CD4-positive, CD25-positive, alpha-beta regulatory T cell (primary cell): Measurements from ENCODE around the gene NEK9. TPM values are rescaled to one million over a fixed set of nuclear protein-coding genes. Genes with fewer than 3 reads are reported as not detected.

Source experiments
- ATAC-seq, 2 donors: fragments of 150-1000 bp; cut with Tn5 transposase; one replicate each; pipeline ENCODE4 v1.10.0; 2021; ENCODE audit warnings: low read depth in 2 of 2, moderate number of reproducible peaks in 2 of 2, moderate library complexity in 1 of 2
- DNase-seq, 3 donors: peaks; one replicate each; pipeline versions ENCODE4 v3.0.0 to v3.0.0-alpha.2; 2012 to 2022; ENCODE audit warnings: mixed read lengths in 1 of 3
- H3K27ac ChIP-seq: one replicate; pipeline ENCODE4 v1.7.0; 2013; ENCODE audit warnings: mild to moderate bottlenecking, low read length; ENCODE audit not compliant: insufficient read depth, poor library complexity, severe bottlenecking
- H3K27me3 ChIP-seq: one replicate; pipeline ENCODE4 v1.7.0; 2013; ENCODE audit warnings: low read length; ENCODE audit not compliant: control insufficient read depth, insufficient read depth
- H3K36me3 ChIP-seq: one replicate; pipeline ENCODE4 v1.7.0; 2013; ENCODE audit warnings: mild to moderate bottlenecking, low read length, moderate library complexity; ENCODE audit not compliant: control insufficient read depth, insufficient read depth
- H3K4me1 ChIP-seq: 2 replicates; pipeline ENCODE4 v1.7.0; 2013; ENCODE audit warnings: mild to moderate bottlenecking, low read length; ENCODE audit not compliant: insufficient read depth, control insufficient read depth, poor library complexity, severe bottlenecking
- H3K4me3 ChIP-seq: one replicate; pipeline ENCODE4 v1.7.0; 2013; ENCODE audit warnings: low read depth, mild to moderate bottlenecking, low read length, moderate library complexity
- H3K9me3 ChIP-seq, 2 experiments: 1 replicate in 1 of 2; 2 replicates in 1 of 2; pipeline ENCODE4 v1.7.0; 2013; ENCODE audit warnings: low read length in 2 of 2, mild to moderate bottlenecking in 1 of 2, moderate library complexity in 1 of 2; ENCODE audit not compliant: control insufficient read depth in 2 of 2
- H3K27ac Mint-ChIP-seq, 3 donors: one replicate each; pipeline ENCODE4 v1.8.0; 2020 to 2022; ENCODE audit warnings: mild to moderate bottlenecking in 3 of 3, mixed read lengths in 3 of 3, moderate library complexity in 2 of 3
- H3K27me3 Mint-ChIP-seq: one replicate; pipeline ENCODE4 v1.8.0; 2022; ENCODE audit warnings: mild to moderate bottlenecking, mixed read lengths
- H3K36me3 Mint-ChIP-seq: one replicate; pipeline ENCODE4 v1.8.0; 2020; ENCODE audit warnings: mixed read lengths
- H3K4me1 Mint-ChIP-seq, 4 donors: one replicate each; pipeline ENCODE4 v1.8.0; 2020 to 2022; ENCODE audit warnings: mixed read lengths in 4 of 4, mild to moderate bottlenecking in 1 of 4
- H3K4me3 Mint-ChIP-seq, 4 donors: one replicate each; pipeline ENCODE4 v1.8.0; 2020 to 2022; ENCODE audit warnings: mild to moderate bottlenecking in 4 of 4, mixed read lengths in 4 of 4, moderate library complexity in 3 of 4
- H3K9me3 Mint-ChIP-seq, 7 donors: one replicate each; pipeline ENCODE4 v1.8.0; 2020 to 2022; ENCODE audit warnings: mixed read lengths in 7 of 7, mild to moderate bottlenecking in 3 of 7, moderate library complexity in 2 of 7
- polyA plus RNA-seq, 4 donors: library from polyadenylated mRNA; unstranded; fragments of 300-500 nt; fragmentation: Illumina TruSeq; gene quantifications; one replicate each; pipeline ENCODE4 v1.2.3, GENCODE V29; 2021
- total RNA-seq: library from RNA; stranded (reverse); gene quantifications from one replicate; pipeline ENCODE4 v1.2.3, GENCODE V29; 2022

The NEK9 gene
- total and polyA plus RNA-seq, 5 donors from 2014 or later, result 10.8 to 58.4 (median 12.6) TPM

DNA sequence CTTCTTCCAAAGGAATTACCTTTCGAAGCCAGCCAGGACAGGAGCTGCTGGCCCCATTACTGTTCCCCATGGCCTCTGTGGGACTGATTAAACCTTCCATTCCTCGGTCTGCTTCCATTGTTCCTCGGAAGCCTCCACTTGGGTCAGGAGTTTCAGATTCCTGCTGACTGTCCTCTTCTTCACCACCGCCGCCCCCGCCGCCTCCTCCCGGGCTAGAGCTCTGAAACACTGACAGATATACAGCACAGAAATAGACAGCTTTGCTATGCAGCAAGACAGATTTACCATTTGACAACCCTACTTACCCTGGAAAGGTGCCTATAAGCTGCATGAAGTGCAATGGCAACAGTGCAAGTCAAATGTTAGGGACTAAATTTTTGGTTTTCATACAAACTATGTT is 35.6 kb downstream of the NEK9 start:
- Histone ChIP-seq H3K36me3 (peaks cover 75% of the 10 kb centered on the region), H3K27ac (no peak overlapping the region), H3K9me3 (no peaks in the 10 kb centered on the region), H3K4me1 (no peaks in the 10 kb centered on the region), H3K27me3 (no peaks in the 10 kb centered on the region), H3K4me3 (no peak overlapping the region)
- no peaks in the 10 kb centered on the region for H3K9me3 Mint-ChIP-seq
- H3K4me3 Mint-ChIP-seq, result no peak overlapping the region
- H3K27ac Mint-ChIP-seq, result no peak overlapping the region
- H3K4me1 Mint-ChIP-seq, result no peaks in the 10 kb centered on the region
- DNase-seq, result no peak
- no peak for ATAC-seq
- H3K36me3 Mint-ChIP-seq, result peaks cover 38% of the 10 kb centered on the region
- H3K27me3 Mint-ChIP-seq, result no peaks in the 10 kb centered on the region

DNA sequence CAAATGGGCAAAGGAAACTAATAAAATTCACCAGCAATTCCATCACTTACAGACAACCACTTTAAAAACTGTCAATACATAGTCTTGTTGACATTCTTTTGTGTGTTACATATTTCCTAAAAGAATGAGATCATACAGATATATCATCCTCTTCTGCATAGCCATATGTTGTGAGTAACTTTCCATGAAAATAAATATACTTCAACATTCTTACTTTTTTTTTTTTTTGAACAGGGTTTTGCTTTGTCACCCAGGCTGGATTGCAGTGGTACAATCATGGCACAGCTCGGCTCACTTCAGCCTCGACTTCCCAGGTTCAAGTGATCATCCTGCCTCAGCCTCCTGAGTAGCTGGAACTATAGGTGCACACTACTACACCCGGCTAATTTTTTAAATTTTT is 36.5 kb downstream of the NEK9 start:
- H3K9me3 ChIP-seq, result no peaks in the 10 kb centered on the region
- H3K27ac Mint-ChIP-seq, result no peak overlapping the region
- DNase-seq, result no peak
- no peaks in the 10 kb centered on the region for H3K4me1 Mint-ChIP-seq
- no peak for ATAC-seq
- no peak overlapping the region for H3K27ac ChIP-seq
- H3K27me3 Mint-ChIP-seq, result no peaks in the 10 kb centered on the region
- peaks cover 75% of the 10 kb centered on the region for H3K36me3 ChIP-seq
- H3K4me3 Mint-ChIP-seq, result no peak overlapping the region
- H3K4me3 ChIP-seq, result no peak overlapping the region
- no peaks in the 10 kb centered on the region for H3K9me3 Mint-ChIP-seq
- no peaks in the 10 kb centered on the region for H3K27me3 ChIP-seq
- H3K36me3 Mint-ChIP-seq, result peaks cover 34% of the 10 kb centered on the region
- H3K4me1 ChIP-seq, result no peaks in the 10 kb centered on the region

DNA sequence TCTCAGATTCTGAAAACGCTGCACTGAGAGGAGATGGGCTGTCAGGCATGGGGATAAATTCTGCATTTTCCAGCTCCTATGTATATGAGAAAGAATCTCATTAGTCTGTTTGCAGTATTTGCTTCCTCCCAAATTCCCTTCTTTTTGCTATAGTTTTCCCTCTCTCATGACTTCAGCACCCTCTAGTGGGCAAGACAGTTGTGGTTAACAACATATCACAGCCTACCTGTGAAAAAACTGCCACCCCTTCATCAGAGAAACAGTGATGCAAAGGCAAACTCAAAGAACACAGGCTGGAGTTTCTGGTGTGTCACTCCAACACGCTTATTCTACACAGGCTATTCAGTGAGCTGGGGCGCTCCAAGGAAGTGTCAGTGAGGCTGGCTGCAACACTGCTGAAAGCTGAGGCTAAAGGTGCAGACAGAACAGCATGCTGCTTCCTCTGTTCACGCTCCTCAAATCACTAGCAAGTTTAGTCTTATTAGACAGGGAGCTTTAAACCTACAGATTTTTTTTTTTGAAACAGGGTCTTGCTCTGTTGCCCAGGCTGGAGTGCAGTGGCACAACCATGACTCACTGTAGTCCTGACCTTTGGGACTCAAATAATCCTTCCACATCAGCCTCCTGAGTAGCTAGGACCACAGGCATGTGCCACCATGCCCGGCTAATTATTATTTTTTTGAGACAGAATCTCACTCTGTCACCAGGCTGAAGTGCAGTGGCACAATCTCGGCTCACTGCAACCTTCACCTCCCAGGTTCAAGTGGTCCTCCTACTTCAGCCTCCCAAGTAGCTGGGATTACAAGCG is 38.1 kb downstream of the NEK9 start:
- ATAC-seq, result peak; percentile 52 to 58
- no peaks in the 10 kb centered on the region for H3K27me3 Mint-ChIP-seq
- H3K36me3 Mint-ChIP-seq, result peaks cover 29% of the 10 kb centered on the region
- H3K36me3 ChIP-seq, result peaks cover 75% of the 10 kb centered on the region
- no peak overlapping the region for H3K4me3 ChIP-seq
- no peaks in the 10 kb centered on the region for H3K9me3 Mint-ChIP-seq
- no peaks in the 10 kb centered on the region for H3K4me1 Mint-ChIP-seq
- no peak overlapping the region for H3K27ac ChIP-seq
- no peaks in the 10 kb centered on the region for H3K27me3 ChIP-seq
- no peak overlapping the region for H3K4me3 Mint-ChIP-seq
- peak; percentile 22 to 67 (median 54) for DNase-seq
- no peaks in the 10 kb centered on the region for H3K9me3 ChIP-seq
- H3K27ac Mint-ChIP-seq, result no peak overlapping the region
- H3K4me1 ChIP-seq, result no peaks in the 10 kb centered on the region

DNA sequence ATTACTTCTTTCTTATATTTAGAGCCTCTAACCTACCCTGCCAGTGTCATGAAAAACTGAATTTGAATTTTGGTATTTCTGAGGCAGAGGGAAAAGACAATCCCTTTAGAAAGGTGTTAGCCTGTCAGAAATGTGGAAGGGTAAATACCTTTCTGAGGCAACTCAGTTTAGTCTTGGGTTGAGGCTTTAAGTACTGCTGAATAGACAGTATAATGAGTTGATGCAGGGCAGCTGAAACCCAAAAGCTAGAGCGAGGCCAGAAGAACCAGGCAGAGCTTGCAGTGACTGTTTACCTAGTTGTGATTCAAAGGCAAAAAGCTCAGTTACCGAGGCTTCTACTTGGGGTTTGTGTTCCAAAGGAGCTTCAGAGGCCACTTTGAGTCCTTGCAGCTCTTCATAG is 38.7 kb downstream of the NEK9 start:
- H3K36me3 Mint-ChIP-seq, result peaks cover 27% of the 10 kb centered on the region
- ATAC-seq, result no peak
- peaks cover 76% of the 10 kb centered on the region for H3K36me3 ChIP-seq

DNA sequence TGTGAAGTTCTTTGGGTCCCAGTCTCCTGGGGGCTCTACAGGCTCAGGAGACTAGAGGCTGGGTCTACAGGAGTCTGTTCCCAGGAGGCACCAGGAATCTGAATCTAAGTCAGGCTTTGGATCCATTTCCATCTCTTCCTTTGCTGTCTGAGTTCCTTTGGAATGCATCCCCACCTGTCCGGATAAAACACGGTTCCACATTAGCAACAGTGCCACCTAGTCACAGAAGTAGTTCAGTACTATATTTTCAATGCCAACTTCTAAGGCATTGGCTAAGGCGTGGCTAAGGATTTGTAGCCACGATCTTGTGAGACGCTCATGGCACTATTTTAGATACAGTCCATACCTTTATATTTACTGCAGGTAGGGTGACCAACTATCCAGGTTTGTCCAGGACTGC is 42.3 kb downstream of the NEK9 start:
- H3K9me3 ChIP-seq, result no peaks in the 10 kb centered on the region
- H3K27me3 Mint-ChIP-seq, result no peaks in the 10 kb centered on the region
- peak overlapping the region in 1 of 3 donors; percentile 12 for H3K27ac Mint-ChIP-seq
- no peak overlapping the region for H3K4me3 ChIP-seq
- H3K27ac ChIP-seq, result no peak overlapping the region
- H3K4me1 ChIP-seq, result no peaks in the 10 kb centered on the region
- DNase-seq (no peak), ATAC-seq (no peak)
- no peaks in the 10 kb centered on the region for H3K9me3 Mint-ChIP-seq
- peaks cover 20% of the 10 kb centered on the region for H3K36me3 Mint-ChIP-seq
- H3K4me3 Mint-ChIP-seq, result no peak overlapping the region
- H3K36me3 ChIP-seq, result peaks cover 68% of the 10 kb centered on the region
- H3K27me3 ChIP-seq, result no peaks in the 10 kb centered on the region
- H3K4me1 Mint-ChIP-seq, result no peaks in the 10 kb centered on the region

More for the DNA sequence above, 38.7 kb downstream of the NEK9 start:
- Mint-ChIP-seq H3K4me3 (no peak overlapping the region), H3K27ac (no peak overlapping the region), H3K9me3 (no peaks in the 10 kb centered on the region), H3K4me1 (no peaks in the 10 kb centered on the region), H3K27me3 (no peaks in the 10 kb centered on the region)
- Histone ChIP-seq H3K9me3 (no peaks in the 10 kb centered on the region), H3K4me1 (no peaks in the 10 kb centered on the region), H3K27me3 (no peaks in the 10 kb centered on the region), H3K27ac (no peak overlapping the region), H3K4me3 (no peak overlapping the region)
- DNase-seq, result no peak

DNA sequence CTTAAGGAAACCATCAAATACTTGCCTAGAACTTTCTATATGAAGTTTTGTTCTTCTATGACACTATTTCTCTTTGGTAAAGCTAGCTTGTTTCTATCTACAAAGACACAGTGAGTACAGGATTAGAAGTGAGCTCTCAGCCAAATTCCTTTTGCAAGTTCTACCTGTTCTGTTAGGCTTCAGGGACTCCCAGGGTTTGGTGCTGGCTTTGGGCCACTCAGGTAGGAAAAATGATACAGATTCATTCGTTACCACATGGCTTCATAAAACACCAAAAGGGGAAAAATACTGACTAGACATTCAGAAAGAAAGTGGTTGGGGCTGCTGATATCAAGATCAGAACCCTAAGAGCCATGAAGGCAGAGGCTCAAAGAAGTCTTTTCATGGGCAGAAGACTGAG is 43.6 kb downstream of the NEK9 start:
- Histone ChIP-seq H3K27ac (no peak overlapping the region), H3K36me3 (peaks cover 63% of the 10 kb centered on the region), H3K9me3 (no peaks in the 10 kb centered on the region), H3K4me1 (no peaks in the 10 kb centered on the region), H3K27me3 (no peaks in the 10 kb centered on the region), H3K4me3 (no peak overlapping the region)
- Mint-ChIP-seq H3K4me1 (no peaks in the 10 kb centered on the region), H3K36me3 (peaks cover 17% of the 10 kb centered on the region), H3K27me3 (no peaks in the 10 kb centered on the region), H3K4me3 (no peak overlapping the region), H3K27ac (peak overlapping the region in 1 of 3 donors; percentile 71), H3K9me3 (no peaks in the 10 kb centered on the region)
- ATAC-seq (no peak), DNase-seq (no peak)

DNA sequence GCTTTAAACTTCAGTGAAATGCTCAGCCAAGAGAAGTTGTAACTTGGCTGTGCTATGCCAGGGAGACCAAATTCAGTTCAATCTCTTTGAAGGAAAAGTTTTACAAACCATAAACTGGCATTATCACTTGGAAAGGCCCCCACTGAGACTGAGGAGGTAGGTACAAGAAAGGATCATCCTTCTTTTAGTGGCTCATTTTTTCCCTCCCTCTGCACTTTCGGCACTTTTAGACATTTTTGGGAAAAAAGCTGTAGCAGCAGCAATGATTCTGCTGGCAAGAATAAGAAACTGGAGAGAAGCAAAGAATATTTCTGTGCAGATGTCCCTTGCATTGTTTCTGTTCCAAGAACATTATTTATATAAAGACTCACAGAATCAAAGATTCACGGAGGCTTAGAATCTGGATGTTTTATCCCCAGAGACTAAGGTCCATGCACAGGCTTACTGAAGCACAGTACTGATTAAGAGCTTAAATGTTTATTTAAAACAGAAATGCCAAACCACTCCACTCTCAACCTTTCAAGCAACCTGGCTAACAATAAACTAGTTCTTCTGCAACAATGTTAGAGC is 45.1 kb downstream of the NEK9 start:
- H3K9me3 Mint-ChIP-seq, result no peaks in the 10 kb centered on the region
- no peak overlapping the region for H3K4me3 Mint-ChIP-seq
- H3K36me3 Mint-ChIP-seq, result peaks cover 14% of the 10 kb centered on the region
- no peak for ATAC-seq
- H3K27me3 Mint-ChIP-seq, result no peaks in the 10 kb centered on the region
- DNase-seq, result no peak
- H3K27ac ChIP-seq, result no peak overlapping the region
- no peaks in the 10 kb centered on the region for H3K4me1 ChIP-seq
- H3K4me3 ChIP-seq, result no peak overlapping the region
- no peaks in the 10 kb centered on the region for H3K27me3 ChIP-seq
- no peaks in the 10 kb centered on the region for H3K9me3 ChIP-seq
- no peaks in the 10 kb centered on the region for H3K4me1 Mint-ChIP-seq
- H3K27ac Mint-ChIP-seq, result no peak overlapping the region
- peaks cover 47% of the 10 kb centered on the region for H3K36me3 ChIP-seq

DNA sequence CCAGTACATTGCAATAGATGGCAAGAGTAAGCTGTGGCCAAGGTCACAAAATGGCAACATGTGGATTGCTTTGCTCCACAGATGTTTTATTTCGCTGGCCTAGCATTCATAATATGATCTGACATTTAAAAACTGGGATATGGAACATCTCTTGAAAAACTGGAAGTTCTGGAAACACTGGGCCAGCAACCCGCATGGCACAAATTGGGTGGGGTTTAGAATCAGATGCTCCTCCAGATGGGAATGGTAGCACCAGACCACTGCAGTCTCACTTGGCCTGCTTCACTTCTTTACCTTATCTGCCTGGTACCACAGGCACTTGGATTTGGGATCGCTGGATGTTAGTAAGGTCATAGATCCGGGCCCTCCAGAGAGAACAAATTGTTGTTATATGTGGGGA is 47.3 kb downstream of the NEK9 start:
- H3K9me3 ChIP-seq, result no peaks in the 10 kb centered on the region
- no peaks in the 10 kb centered on the region for H3K27me3 ChIP-seq
- no peaks in the 10 kb centered on the region for H3K4me1 Mint-ChIP-seq
- no peaks in the 10 kb centered on the region for H3K9me3 Mint-ChIP-seq
- H3K4me3 ChIP-seq, result no peak overlapping the region
- H3K4me3 Mint-ChIP-seq, result no peak overlapping the region
- peak overlapping the region in 1 of 3 donors; percentile 53 for H3K27ac Mint-ChIP-seq
- H3K27me3 Mint-ChIP-seq, result peaks cover 4% of the 10 kb centered on the region
- H3K4me1 ChIP-seq, result no peaks in the 10 kb centered on the region
- no peak overlapping the region for H3K27ac ChIP-seq
- H3K36me3 ChIP-seq, result peaks cover 26% of the 10 kb centered on the region
- DNase-seq (no peak), ATAC-seq (no peak)
- peaks cover 3% of the 10 kb centered on the region for H3K36me3 Mint-ChIP-seq
